ENCODE measurements around the gene SMURF1. TPM values are rescaled to one million over a fixed set of nuclear protein-coding genes. Genes with fewer than 3 reads are reported as not detected.
A peak's percentile ranks its signal among the peaks of the same experiment; 100 is the strongest.

The SMURF1 gene
- total RNA-seq, 1 experiment from 2014 or later, result 19.7 TPM

- no peaks in the 10 kb centered on the region for H3K27me3 ChIP-seq (ENCODE audit: control insufficient read depth, insufficient read depth, low read length)
- H3K36me3 ChIP-seq (replicated peaks; ENCODE audit: control insufficient read depth, insufficient read depth, low read length), result peaks cover 32% of the 10 kb centered on the region
- H3K4me3 ChIP-seq (ENCODE audit: insufficient read depth, low read depth, low read length), result no peak overlapping the region
- DNase-seq, result peak; percentile 23
Observed at GRCh38 chr7:99013266-99014112, 130.4 kb downstream of the SMURF1 start.

DNA sequence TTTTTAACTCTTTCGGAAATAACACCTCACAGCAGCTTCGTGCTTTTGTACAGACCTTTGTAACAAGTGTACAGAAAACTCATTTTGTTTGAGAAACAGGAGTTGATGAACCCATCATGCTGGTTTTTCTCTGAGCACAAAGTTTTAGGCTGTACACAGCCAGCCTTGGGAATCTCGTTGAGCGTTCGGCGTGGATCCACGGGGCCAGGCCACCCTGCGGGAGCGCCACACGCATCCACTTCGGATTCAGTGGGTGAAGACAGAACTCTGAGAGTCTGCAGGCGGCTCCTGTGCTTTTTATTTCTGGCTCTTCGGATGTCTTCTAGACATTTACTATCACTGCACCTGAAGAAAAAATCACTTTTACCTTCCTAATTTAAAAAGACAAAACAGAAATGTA lies 131.2 kb downstream of the SMURF1 start:
- peaks cover 32% of the 10 kb centered on the region for H3K36me3 ChIP-seq (replicated peaks; ENCODE audit: control insufficient read depth, insufficient read depth, low read length)
- DNase-seq, result peak; percentile 37

GRCh38 chr7:99011706-99012404 lies 132.1 kb downstream of the SMURF1 start:
- Histone ChIP-seq H3K36me3 (replicated peaks; ENCODE audit: control insufficient read depth, insufficient read depth, low read length) (peaks cover 35% of the 10 kb centered on the region), H3K4me3 (ENCODE audit: insufficient read depth, low read depth, low read length) (no peak overlapping the region), H3K27me3 (ENCODE audit: control insufficient read depth, insufficient read depth, low read length) (no peaks in the 10 kb centered on the region)
- peak; percentile 43 for DNase-seq

More for the DNA sequence above, 131.2 kb downstream of the SMURF1 start:
- no peak overlapping the region for H3K4me3 ChIP-seq (ENCODE audit: insufficient read depth, low read depth, low read length)
- no peaks in the 10 kb centered on the region for H3K27me3 ChIP-seq (ENCODE audit: control insufficient read depth, insufficient read depth, low read length)

DNA sequence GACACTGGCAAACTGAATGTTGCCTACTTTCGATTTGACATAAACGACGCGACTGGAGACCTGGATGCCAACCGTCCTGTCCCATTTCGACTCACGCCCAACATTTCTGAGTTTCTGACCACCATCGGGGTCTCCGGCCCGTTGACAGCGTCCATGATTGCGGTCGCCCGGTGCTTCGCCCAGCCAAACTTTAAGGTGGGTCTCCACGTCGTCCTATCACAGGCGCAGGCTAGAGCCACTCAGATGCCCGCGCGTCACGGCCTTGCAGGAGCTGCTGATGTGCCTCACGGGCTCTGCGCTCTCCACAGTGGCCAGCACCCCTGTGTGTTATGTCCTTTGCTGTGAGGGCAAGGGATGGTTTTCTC lies 132.6 kb downstream of the SMURF1 start:
- Histone ChIP-seq H3K4me3 (ENCODE audit: insufficient read depth, low read depth, low read length) (no peak overlapping the region), H3K27me3 (ENCODE audit: control insufficient read depth, insufficient read depth, low read length) (no peaks in the 10 kb centered on the region), H3K36me3 (replicated peaks; ENCODE audit: control insufficient read depth, insufficient read depth, low read length) (peaks cover 38% of the 10 kb centered on the region)
- peak; percentile 29 for DNase-seq

DNA sequence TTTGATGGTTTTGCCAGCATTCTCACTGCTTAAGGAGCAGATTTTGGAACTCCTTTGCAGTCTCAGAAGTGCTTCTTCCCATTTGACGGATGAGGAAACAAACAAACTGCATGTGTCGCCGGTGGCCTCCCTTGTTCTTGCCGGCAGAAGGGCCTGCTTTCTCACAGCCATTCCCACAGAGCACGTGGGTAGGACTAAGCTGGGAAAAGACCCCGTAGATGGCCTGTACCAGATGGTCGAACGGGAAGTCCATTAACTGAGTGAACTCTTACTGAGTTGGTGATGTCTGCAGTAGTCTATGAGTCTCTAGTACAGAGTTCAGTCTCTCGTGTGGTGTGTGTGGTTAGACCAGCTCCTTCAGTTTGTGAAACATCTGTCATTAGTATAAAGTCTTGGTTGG lies 133.6 kb downstream of the SMURF1 start:
- peak; percentile 22 for DNase-seq

DNA sequence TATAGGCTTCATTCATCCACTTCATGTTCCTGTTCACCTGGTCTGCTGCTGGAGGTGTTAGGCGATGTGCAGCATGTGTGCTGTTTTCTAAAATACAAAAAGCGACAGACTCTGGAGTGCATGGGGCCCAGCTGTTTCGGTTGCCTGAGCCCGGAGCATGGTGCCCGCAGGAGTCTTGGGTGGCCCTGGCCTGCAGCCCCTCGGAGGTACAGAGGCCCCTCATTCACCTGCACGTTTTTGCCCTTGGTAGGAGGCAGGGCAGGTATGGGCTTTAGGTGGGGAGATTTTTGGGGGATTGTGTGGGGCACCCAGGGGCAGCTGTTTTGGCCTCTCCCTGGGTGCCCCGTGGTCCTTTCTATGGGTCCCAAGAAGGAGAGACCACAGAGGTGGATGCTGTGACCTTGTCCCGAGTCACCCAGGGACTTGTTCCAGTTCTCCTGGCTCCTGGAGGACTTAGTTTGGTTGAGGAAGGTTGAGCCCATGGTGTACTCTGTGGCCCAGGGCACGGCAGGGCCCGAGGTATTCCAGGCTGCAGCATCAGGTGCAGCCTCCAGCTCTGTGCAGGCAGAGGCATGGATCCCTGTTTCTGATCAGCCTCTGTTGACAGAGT lies 134.9 kb downstream of the SMURF1 start:
- DNase-seq, result peak; percentile 14
- Histone ChIP-seq H3K36me3 (replicated peaks; ENCODE audit: control insufficient read depth, insufficient read depth, low read length) (peaks cover 43% of the 10 kb centered on the region), H3K4me3 (ENCODE audit: insufficient read depth, low read depth, low read length) (no peak overlapping the region), H3K27me3 (ENCODE audit: control insufficient read depth, insufficient read depth, low read length) (no peaks in the 10 kb centered on the region)

More for the DNA sequence above, 133.6 kb downstream of the SMURF1 start:
- no peaks in the 10 kb centered on the region for H3K27me3 ChIP-seq (ENCODE audit: control insufficient read depth, insufficient read depth, low read length)
- no peak overlapping the region for H3K4me3 ChIP-seq (ENCODE audit: insufficient read depth, low read depth, low read length)
- peaks cover 39% of the 10 kb centered on the region for H3K36me3 ChIP-seq (replicated peaks; ENCODE audit: control insufficient read depth, insufficient read depth, low read length)

- H3K27me3 ChIP-seq (ENCODE audit: control insufficient read depth, insufficient read depth, low read length), result no peaks in the 10 kb centered on the region
- no peak overlapping the region for H3K4me3 ChIP-seq (ENCODE audit: insufficient read depth, low read depth, low read length)
- peak; percentile 31 for DNase-seq
- H3K36me3 ChIP-seq (replicated peaks; ENCODE audit: control insufficient read depth, insufficient read depth, low read length), result peaks cover 37% of the 10 kb centered on the region
Observed at GRCh38 chr7:99008181-99008631, 135.7 kb downstream of the SMURF1 start.

DNA sequence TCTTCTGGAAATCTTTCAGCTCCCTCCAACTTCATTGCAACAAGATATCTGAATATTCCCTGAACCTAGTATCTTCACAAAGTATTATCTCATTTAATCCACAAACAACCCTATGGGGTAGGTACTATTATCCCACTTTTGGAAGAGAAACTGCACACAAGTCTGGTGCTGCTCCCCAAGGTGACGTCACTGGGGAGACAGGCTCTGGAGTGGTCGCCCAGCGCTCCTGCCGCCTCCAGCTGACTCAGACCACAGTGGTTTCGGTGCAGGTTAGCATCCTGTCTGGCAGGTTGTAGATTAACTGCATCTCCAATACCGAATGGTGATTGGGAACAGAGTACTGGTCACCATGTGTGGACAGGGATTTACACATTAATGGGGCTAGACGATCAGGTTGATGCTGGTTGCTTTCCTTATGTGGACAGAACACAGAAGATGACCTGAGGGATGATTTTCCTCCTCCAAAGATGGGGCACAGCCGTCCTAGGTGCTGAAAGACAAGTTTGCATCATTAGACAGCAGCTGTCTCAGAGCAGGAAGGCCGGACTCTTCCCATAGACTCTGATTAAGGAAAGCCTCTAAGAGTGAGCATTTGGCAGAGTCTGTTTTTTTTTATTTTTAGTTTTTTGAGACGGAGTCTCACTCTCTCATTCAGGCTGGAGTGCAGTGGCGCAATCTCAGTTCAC lies 137.0 kb downstream of the SMURF1 start:
- peak; percentile 13 for DNase-seq
- Histone ChIP-seq H3K36me3 (replicated peaks; ENCODE audit: control insufficient read depth, insufficient read depth, low read length) (peaks cover 37% of the 10 kb centered on the region), H3K4me3 (ENCODE audit: insufficient read depth, low read depth, low read length) (no peak overlapping the region), H3K27me3 (ENCODE audit: control insufficient read depth, insufficient read depth, low read length) (no peaks in the 10 kb centered on the region)

DNA sequence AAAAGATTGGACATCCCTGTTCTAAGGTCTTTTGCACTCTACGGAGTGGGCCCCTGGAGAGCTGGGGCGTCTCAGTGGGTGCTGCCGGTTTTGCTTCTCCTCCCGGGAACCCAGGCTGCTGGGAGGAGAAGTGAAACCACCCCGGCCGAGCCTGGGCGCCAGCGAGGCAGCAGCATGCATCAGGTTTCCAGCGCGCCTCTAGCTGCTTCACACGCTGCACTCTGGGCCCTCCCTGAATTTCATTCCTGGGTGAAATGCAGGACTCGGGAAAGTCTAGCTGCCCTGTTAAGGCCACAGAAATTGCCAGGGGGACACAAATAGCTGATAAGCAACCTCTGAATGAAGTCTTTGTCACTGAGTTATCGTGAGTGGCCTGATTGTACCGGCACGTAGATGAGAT lies 138.1 kb downstream of the SMURF1 start:
- peak; percentile 36 for DNase-seq
- peaks cover 31% of the 10 kb centered on the region for H3K36me3 ChIP-seq (replicated peaks; ENCODE audit: control insufficient read depth, insufficient read depth, low read length)

DNA sequence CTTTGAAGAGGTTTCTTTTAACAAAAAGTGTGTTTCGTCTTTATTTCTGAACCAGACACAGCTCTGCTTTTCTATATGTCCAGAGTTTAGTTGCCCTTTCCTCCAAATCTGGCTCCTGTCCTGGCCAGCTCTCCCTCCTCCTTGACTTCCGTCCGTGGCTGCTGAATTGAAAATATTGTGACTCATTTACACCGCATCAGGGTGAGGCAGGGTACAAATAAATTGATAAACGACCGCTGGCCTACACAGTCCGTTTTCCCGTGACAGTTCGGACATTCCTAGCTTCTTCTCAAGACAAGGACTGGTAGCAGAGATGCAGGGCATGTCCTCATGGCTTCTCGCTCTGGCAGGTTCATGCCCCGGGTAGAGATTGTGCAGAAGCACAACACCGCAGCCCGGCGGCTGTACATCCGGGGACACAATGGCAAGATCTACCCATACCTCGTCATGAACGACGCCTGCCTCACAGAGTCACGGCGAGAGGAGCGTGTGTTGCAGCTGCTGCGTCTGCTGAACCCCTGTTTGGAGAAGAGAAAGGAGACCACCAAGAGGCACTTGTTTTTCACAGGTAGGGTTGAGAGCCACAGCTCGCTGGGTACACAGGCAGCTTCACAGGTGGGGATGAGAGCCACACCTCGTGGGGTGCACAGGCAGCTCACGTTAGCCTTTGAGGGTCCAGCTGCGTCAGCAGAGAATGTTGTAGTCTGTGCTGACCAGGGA lies 139.0 kb downstream of the SMURF1 start:
- no peaks in the 10 kb centered on the region for H3K27me3 ChIP-seq (ENCODE audit: control insufficient read depth, insufficient read depth, low read length)
- DNase-seq, result peak; percentile 13
- H3K36me3 ChIP-seq (replicated peaks; ENCODE audit: control insufficient read depth, insufficient read depth, low read length), result peaks cover 26% of the 10 kb centered on the region
- no peak overlapping the region for H3K4me3 ChIP-seq (ENCODE audit: insufficient read depth, low read depth, low read length)

More for the DNA sequence above, 138.1 kb downstream of the SMURF1 start:
- Histone ChIP-seq H3K27me3 (ENCODE audit: control insufficient read depth, insufficient read depth, low read length) (no peaks in the 10 kb centered on the region), H3K4me3 (ENCODE audit: insufficient read depth, low read depth, low read length) (no peak overlapping the region)

DNA sequence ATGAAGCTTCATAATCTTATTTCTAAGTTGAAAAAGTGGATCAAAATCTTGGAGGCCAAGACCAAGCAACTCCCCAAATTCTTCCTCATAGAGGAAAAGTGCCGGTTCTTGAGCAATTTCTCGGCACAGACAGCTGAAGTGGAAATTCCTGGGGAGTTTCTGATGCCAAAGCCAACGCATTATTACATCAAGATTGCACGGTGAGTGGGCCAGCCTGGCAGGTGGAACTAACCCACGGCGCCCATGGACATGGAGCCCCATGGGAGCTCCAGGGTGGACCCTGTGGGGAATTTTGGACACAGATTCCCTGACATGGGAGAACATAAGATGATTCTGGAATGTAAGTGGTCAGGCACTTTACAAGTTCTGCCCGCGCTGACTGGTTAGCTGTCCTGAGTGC lies 139.7 kb downstream of the SMURF1 start:
- H3K36me3 ChIP-seq (replicated peaks; ENCODE audit: control insufficient read depth, insufficient read depth, low read length), result peaks cover 29% of the 10 kb centered on the region
- DNase-seq, result peak; percentile 17
- no peaks in the 10 kb centered on the region for H3K27me3 ChIP-seq (ENCODE audit: control insufficient read depth, insufficient read depth, low read length)

DNA sequence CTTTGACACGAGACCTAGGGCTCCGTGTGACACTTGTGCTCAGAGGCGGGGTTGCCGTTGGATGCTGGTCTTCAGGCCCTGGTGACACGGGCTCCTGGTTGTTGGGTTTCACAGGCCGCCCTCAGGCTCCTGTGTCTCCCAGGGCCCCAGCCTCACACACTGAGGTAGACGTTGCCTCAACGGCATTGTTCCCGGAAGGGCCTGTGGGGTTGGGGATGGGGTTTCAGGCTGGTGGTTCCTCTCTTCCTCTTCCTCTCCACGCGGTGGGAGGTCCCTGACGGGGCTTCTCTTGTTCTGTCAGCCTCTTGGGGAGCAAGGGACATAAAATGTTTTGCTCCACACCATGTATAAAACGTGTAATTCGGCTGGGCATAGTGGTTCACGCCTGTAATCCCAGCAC lies 140.5 kb downstream of the SMURF1 start:
- peak; percentile 20 for DNase-seq
- Histone ChIP-seq H3K36me3 (replicated peaks; ENCODE audit: control insufficient read depth, insufficient read depth, low read length) (peaks cover 31% of the 10 kb centered on the region), H3K4me3 (ENCODE audit: insufficient read depth, low read depth, low read length) (no peak overlapping the region), H3K27me3 (ENCODE audit: control insufficient read depth, insufficient read depth, low read length) (no peaks in the 10 kb centered on the region)

More for the DNA sequence above, 139.7 kb downstream of the SMURF1 start:
- H3K4me3 ChIP-seq (ENCODE audit: insufficient read depth, low read depth, low read length), result no peak overlapping the region

DNA sequence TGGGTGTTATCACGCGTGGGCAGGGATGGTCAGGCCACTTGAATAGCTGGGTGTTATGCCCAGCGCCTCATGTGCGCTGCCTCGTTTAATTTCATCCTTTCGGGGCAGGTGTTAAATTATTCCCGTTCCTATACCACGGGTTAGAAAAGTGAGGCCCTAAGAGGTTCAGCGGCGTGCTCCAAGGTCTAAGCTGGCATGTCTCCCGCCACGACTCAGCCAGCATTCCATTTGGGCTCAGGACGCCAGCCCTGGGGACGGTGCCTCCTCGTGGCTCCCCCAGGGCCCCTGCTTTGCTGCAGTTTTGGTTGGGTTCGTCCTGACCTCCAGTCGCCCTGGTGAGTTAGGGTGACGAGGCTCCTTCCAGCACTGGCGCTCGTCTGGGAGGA lies 141.1 kb downstream of the SMURF1 start:
- DNase-seq, result peak; percentile 34
- no peak overlapping the region for H3K4me3 ChIP-seq (ENCODE audit: insufficient read depth, low read depth, low read length)
- H3K27me3 ChIP-seq (ENCODE audit: control insufficient read depth, insufficient read depth, low read length), result no peaks in the 10 kb centered on the region
- peaks cover 31% of the 10 kb centered on the region for H3K36me3 ChIP-seq (replicated peaks; ENCODE audit: control insufficient read depth, insufficient read depth, low read length)
